Measurements from ENCODE around the gene CYP2A7.
"Not testable (repeated sequence)": the region's sequence is repeated elsewhere in the genome, so short reads cannot be mapped to it uniquely, and the experiment has no call there.

DNA sequence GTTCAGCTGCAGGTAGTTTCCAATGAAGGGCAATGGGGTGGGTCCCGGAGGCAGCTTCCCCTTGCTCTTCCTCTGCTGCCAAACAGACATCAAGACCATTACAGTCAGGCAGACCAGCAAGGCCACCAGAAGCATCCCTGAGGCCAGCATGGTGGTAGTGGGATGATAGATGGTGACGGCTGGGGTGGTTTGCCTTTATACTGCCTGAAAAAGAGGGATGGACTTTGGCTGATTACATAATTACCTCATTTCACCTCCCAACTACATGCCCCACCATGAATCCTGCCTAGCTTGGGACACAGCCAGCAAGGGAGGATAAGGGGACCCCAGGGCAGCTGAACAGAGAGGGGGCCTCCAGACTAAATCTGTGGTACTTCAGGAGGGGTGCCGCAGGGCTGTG, 31.8 kb downstream of the CYP2A7 start, which contains the start of gene CYP2A6:
- TF ChIP-seq TAF1 (IDR thresholded peaks at IDR 0.05; ENCODE audit: low read depth): not testable (repeated sequence)
- TF ChIP-seq, protein P1, sequence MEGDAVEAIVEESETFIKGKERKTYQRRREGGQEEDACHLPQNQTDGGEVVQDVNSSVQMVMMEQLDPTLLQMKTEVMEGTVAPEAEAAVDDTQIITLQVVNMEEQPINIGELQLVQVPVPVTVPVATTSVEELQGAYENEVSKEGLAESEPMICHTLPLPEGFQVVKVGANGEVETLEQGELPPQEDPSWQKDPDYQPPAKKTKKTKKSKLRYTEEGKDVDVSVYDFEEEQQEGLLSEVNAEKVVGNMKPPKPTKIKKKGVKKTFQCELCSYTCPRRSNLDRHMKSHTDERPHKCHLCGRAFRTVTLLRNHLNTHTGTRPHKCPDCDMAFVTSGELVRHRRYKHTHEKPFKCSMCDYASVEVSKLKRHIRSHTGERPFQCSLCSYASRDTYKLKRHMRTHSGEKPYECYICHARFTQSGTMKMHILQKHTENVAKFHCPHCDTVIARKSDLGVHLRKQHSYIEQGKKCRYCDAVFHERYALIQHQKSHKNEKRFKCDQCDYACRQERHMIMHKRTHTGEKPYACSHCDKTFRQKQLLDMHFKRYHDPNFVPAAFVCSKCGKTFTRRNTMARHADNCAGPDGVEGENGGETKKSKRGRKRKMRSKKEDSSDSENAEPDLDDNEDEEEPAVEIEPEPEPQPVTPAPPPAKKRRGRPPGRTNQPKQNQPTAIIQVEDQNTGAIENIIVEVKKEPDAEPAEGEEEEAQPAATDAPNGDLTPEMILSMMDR (IDR thresholded peaks at IDR 0.05; ENCODE audit: poor library complexity, severe bottlenecking): not testable (repeated sequence)

All from neural cell (in vitro differentiated cells).